Endothelial cell of umbilical vein (primary cell): Measurements from ENCODE around the gene CLSTN2. TPM values are rescaled to one million over a fixed set of nuclear protein-coding genes. Genes with fewer than 3 reads are reported as not detected.

ENCODE experiments used
- BruUV-seq: library from RNA; stranded (reverse); fragments of 400-500 nt; replicated peaks from 2 replicates; lab custom pipeline; 2021; lab: Mats Ljungman, UMichigan
- CTCF ChIA-PET: fragments of 300-600, 350-600 bp; sonication (Branson Sonifier 250); formaldehyde crosslinking; loops from one replicate; lab custom pipeline; 2021; ENCODE audit warnings: antibody characterized with exemption, inconsistent platforms; lab: Charles Lee
- POLR2A ChIA-PET: fragments of 300-600, 350-600 bp; sonication (Branson Sonifier 250); formaldehyde crosslinking; loops from one replicate; lab custom pipeline; 2021; ENCODE audit warnings: antibody characterized with exemption, inconsistent platforms; lab: Charles Lee
- DNase-seq: peaks from one replicate; pipeline ENCODE4 v3.0.0-alpha.2; 2011; ENCODE audit warnings: low read depth, low spot score
- FAIRE-seq: peaks from 2 replicates; lab custom pipeline; 2011; peaks lifted over from hg19 to GRCh38; lab: Jason Lieb, UNC
- H2AFZ ChIP-seq: 2 replicates; pipeline ENCODE4 v1.6.0; 2012; ENCODE audit warnings: low read depth, low read length, control low read depth, inconsistent platforms
- H3K27ac ChIP-seq: 2 replicates; pipeline ENCODE4 v1.5.1; 2011; ENCODE audit warnings: low read depth, mild to moderate bottlenecking, control low read depth, low read length, moderate library complexity; ENCODE audit not compliant: insufficient read depth
- H3K27me3 ChIP-seq, 2 experiments: 2 replicates each; pipeline versions ENCODE4 v1.6.0 to v1.6.1; 2011; ENCODE audit warnings: low read length in 2 of 2, mixed read lengths in 1 of 2; ENCODE audit not compliant: control insufficient read depth in 2 of 2, insufficient read depth in 2 of 2
- H3K36me3 ChIP-seq, 2 experiments: 2 replicates in 1 of 2; 3 replicates in 1 of 2; pipeline ENCODE4 v1.5.1; 2011; ENCODE audit warnings: low read length in 2 of 2, mild to moderate bottlenecking in 1 of 2, moderate library complexity in 1 of 2; ENCODE audit not compliant: control insufficient read depth in 2 of 2, insufficient read depth in 2 of 2; ENCODE audit errors: extremely low read depth in 1 of 2
- H3K4me1 ChIP-seq: 3 replicates; pipeline ENCODE4 v1.5.1; 2011; ENCODE audit warnings: mild to moderate bottlenecking, low read length; ENCODE audit not compliant: control insufficient read depth, insufficient read depth; ENCODE audit errors: extremely low read depth
- H3K4me2 ChIP-seq: 2 replicates; pipeline ENCODE4 v1.6.1; 2011; ENCODE audit warnings: low read length, control low read depth, mixed read lengths; ENCODE audit not compliant: insufficient read depth
- H3K4me3 ChIP-seq, 3 experiments: fragments of 200-600 bp in 1 of 3; sonication (generic), shearing (Covaris generic) in 1 of 3; replicated peaks in 1 of 3; 2 replicates each; pipeline ENCODE4 v1.5.1; 2011 to 2016; ENCODE audit warnings: control low read depth in 3 of 3, low read length in 3 of 3, mild to moderate bottlenecking in 2 of 3, inconsistent platforms in 1 of 3, low read depth in 1 of 3, moderate library complexity in 1 of 3; ENCODE audit not compliant: insufficient read depth in 1 of 3
- H3K79me2 ChIP-seq: 2 replicates; pipeline ENCODE4 v1.6.0; 2012; ENCODE audit warnings: low read length, inconsistent platforms; ENCODE audit not compliant: control insufficient read depth, insufficient read depth
- H3K9ac ChIP-seq: replicated peaks from 2 replicates; pipeline ENCODE3; 2011; ENCODE audit warnings: low read length, control low read depth; ENCODE audit not compliant: insufficient read depth; ENCODE audit errors: extremely low read depth
- H3K9me1 ChIP-seq: replicated peaks from 3 replicates; pipeline ENCODE4 v1.6.0; 2011; ENCODE audit warnings: mild to moderate bottlenecking, low read length; ENCODE audit not compliant: control insufficient read depth, insufficient read depth; ENCODE audit errors: extremely low read depth
- H3K9me3 ChIP-seq: replicated peaks from 2 replicates; pipeline ENCODE4 v1.5.1; 2012; ENCODE audit warnings: low read length, inconsistent platforms; ENCODE audit not compliant: control insufficient read depth, insufficient read depth
- H4K20me1 ChIP-seq: replicated peaks from 2 replicates; pipeline ENCODE3; 2011; ENCODE audit warnings: mild to moderate bottlenecking, low read length; ENCODE audit not compliant: control insufficient read depth, insufficient read depth; ENCODE audit errors: extremely low read depth
- CTCF ChIP-seq, 2 donors: IDR thresholded peaks; 1 replicate in 1 of 2; 2 replicates in 1 of 2; pipeline ENCODE4 v1.5.1; 2011; ENCODE audit warnings: low read length in 2 of 2, mild to moderate bottlenecking in 2 of 2, moderate library complexity in 2 of 2, control low read depth in 1 of 2, inconsistent platforms in 1 of 2, low read depth in 1 of 2; ENCODE audit not compliant: insufficient read depth in 1 of 2; ENCODE audit errors: extremely low read depth in 1 of 2
- EZH2 ChIP-seq: IDR thresholded peaks from 2 replicates; pipeline ENCODE4 v1.6.1; 2012; ENCODE audit warnings: borderline replicate concordance, low read depth, mild to moderate bottlenecking, moderate library complexity, low read length, inconsistent platforms; ENCODE audit not compliant: severe bottlenecking
- FOS ChIP-seq: IDR thresholded peaks from 2 replicates; pipeline ENCODE4 v1.6.1; 2011; ENCODE audit warnings: mild to moderate bottlenecking, low read length, moderate library complexity, borderline replicate concordance; ENCODE audit not compliant: insufficient read depth
- GATA2 ChIP-seq: IDR thresholded peaks from 2 replicates; pipeline ENCODE4 v1.7.0; 2011; ENCODE audit warnings: low read depth, mild to moderate bottlenecking, moderate library complexity, mixed read lengths, low read length; ENCODE audit not compliant: insufficient read length, insufficient read depth
- JUN ChIP-seq: IDR thresholded peaks from 2 replicates; pipeline ENCODE4 v1.6.1; 2011; ENCODE audit warnings: borderline replicate concordance, low read depth; ENCODE audit not compliant: insufficient read length, insufficient read depth
- MAX ChIP-seq: IDR thresholded peaks from 2 replicates; pipeline ENCODE4 v1.6.1; 2011; ENCODE audit not compliant: insufficient read depth, insufficient read length
- MYC ChIP-seq: IDR thresholded peaks from one replicate; pipeline ENCODE4 v1.6.1; 2011; ENCODE audit warnings: mild to moderate bottlenecking, low read depth, low read length
- POLR2A ChIP-seq: IDR thresholded peaks from 2 replicates; pipeline ENCODE4 v1.6.1; 2012; ENCODE audit warnings: low read depth, mild to moderate bottlenecking, control low read depth, low read length
- POLR2AphosphoS5 ChIP-seq: IDR thresholded peaks from 2 replicates; pipeline ENCODE4 v1.6.1; 2012; ENCODE audit warnings: low read depth, mild to moderate bottlenecking, control low read depth, low read length, moderate library complexity; ENCODE audit not compliant: insufficient read depth
- dilution Hi-C: fragments of 300-500 bp; cut with MboI; formaldehyde crosslinking; loops from one replicate; pipeline ENCODE4 v1.15.0; 2019; ENCODE audit warnings: low sequenced_read_pairs; ENCODE audit not compliant: extremely low pct_ligation_motif_present
- intact Hi-C: fragments of 100-400 bp; cut with micrococcal nuclease; formaldehyde crosslinking; loops from one replicate; pipeline ENCODE4 v1.10.0; 2022
- polyA plus RNA-seq, 4 experiments: library from polyadenylated mRNA; depleted of rRNA in 3 of 4; stranded (reverse) in 3 of 4; unstranded in 1 of 4; fragments of >200 nt; gene quantifications; 2 replicates each; pipeline versions ENCODE4 v1.2.1 to v1.2.3, GENCODE V29; 2011 to 2012; ENCODE audit warnings: missing spikeins in 1 of 4
- total RNA-seq: library from RNA; stranded (reverse); gene quantifications from 2 replicates; pipeline ENCODE4 v1.2.3, GENCODE V29; 2021

CLSTN2 gene
- total and polyA plus RNA-seq, 2 donors (not counting 3 experiments of a cell fraction or from before 2014, with no cell fraction given) = 0.26 to 0.38 TPM

- no peak for FAIRE-seq
- CTCF ChIA-PET = no interaction called here
- Histone ChIP-seq H3K36me3 (no peaks in the 10 kb centered on the region), H3K79me2 (no peaks in the 10 kb centered on the region), H3K9ac (no peak overlapping the region), H3K9me1 (no peaks in the 10 kb centered on the region), H3K27me3 (no peaks in the 10 kb centered on the region), H3K9me3 (no peaks in the 10 kb centered on the region), H2AFZ (no peak overlapping the region), H4K20me1 (no peaks in the 10 kb centered on the region), H3K4me3 (no peak overlapping the region), H3K4me2 (no peak overlapping the region), H3K27ac (no peak overlapping the region), H3K4me1 (no peaks in the 10 kb centered on the region)
- dilution Hi-C loops = no loop called here
- POLR2A ChIA-PET = no interaction called here
- intact Hi-C loops = no loop called here
- BruUV-seq = no TSS peak
- no peak for DNase-seq
- no peak for TF ChIP-seq MYC
- no peak for TF ChIP-seq GATA2
- TF ChIP-seq EZH2 = no peak
- TF ChIP-seq FOS = no peak
- TF ChIP-seq POLR2AphosphoS5 = no peak
- TF ChIP-seq MAX = no peak
- no peak for TF ChIP-seq JUN
- TF ChIP-seq CTCF (IDR thresholded peaks at IDR 0.05; ENCODE audit: extremely low read depth in 1 of 2, insufficient read depth in 1 of 2, low read depth in 1 of 2, low read length in 2 of 2) = no peak
- no peak for TF ChIP-seq POLR2A
Observed at GRCh38 chr3:140011086-140011485, 76.1 kb downstream of the CLSTN2 start.
